PC-9 (cell line): ENCODE results near the gene FLNB. TPM values are rescaled to one million over a fixed set of nuclear protein-coding genes. Genes with fewer than 3 reads are reported as not detected.
A peak's percentile ranks its signal among the peaks of the same experiment; 100 is the strongest.

Experiments
- BruUV-seq: library from RNA; stranded (reverse); fragments of 400-500 nt; replicated peaks from 2 replicates; lab custom pipeline; 2021; lab: Mats Ljungman, UMichigan
- CTCF ChIA-PET: fragments of 300-600 bp; sonication (Branson Sonifier 250); formaldehyde crosslinking; loops from one replicate; lab custom pipeline; 2022; ENCODE audit warnings: antibody characterized with exemption; lab: Charles Lee
- POLR2A ChIA-PET: fragments of 300-600 bp; sonication (Branson Sonifier 250); formaldehyde crosslinking; loops from one replicate; lab custom pipeline; 2022; ENCODE audit warnings: antibody characterized with exemption; ENCODE audit not compliant: unreplicated experiment; lab: Charles Lee
- DNase-seq, 2 experiments: peaks; one replicate each; pipeline versions ENCODE4 v3.0.0 to v3.0.0-alpha.2; 2015 to 2022; ENCODE audit warnings: mixed read lengths in 1 of 2
- H2AFZ ChIP-seq: fragments of 200-600 bp; sonication (generic); 2 replicates; pipeline ENCODE4 v1.8.1; 2017; ENCODE audit warnings: antibody characterized with exemption
- H3F3A ChIP-seq: fragments of 200-600 bp; sonication (generic); 2 replicates; pipeline ENCODE4 v1.8.1; 2017; ENCODE audit warnings: antibody characterized with exemption, mild to moderate bottlenecking, low read depth; ENCODE audit not compliant: insufficient read depth
- H3K27ac ChIP-seq: fragments of 200-600 bp; sonication (generic); 2 replicates; pipeline ENCODE4 v1.6.1; 2016; ENCODE audit warnings: mixed run types
- H3K27me3 ChIP-seq: fragments of 200-600 bp; sonication (generic); 2 replicates; pipeline ENCODE4 v1.6.1; 2016; ENCODE audit warnings: low read depth, mixed run types; ENCODE audit not compliant: insufficient read depth
- H3K36me3 ChIP-seq: fragments of 200-600 bp; sonication (generic); 2 replicates; pipeline ENCODE4 v1.6.1; 2016; ENCODE audit warnings: low read depth, mixed run types
- H3K4me1 ChIP-seq: fragments of 200-600 bp; sonication (generic); replicated peaks from 2 replicates; pipeline ENCODE4 v1.6.1; 2016; ENCODE audit warnings: mixed run types; ENCODE audit not compliant: insufficient read depth
- H3K4me2 ChIP-seq: fragments of 200-600 bp; sonication (generic); 2 replicates; pipeline ENCODE4 v1.6.1; 2017; ENCODE audit warnings: mixed run types
- H3K4me3 ChIP-seq: fragments of 200-600 bp; sonication (generic); 2 replicates; pipeline ENCODE4 v1.6.1; 2016; ENCODE audit warnings: mixed run types
- H3K79me2 ChIP-seq: fragments of 200-600 bp; sonication (generic); 2 replicates; pipeline ENCODE4 v1.6.1; 2017; ENCODE audit warnings: low read depth, mixed run types
- H3K9me2 ChIP-seq: fragments of 200-600 bp; sonication (generic); 2 replicates; pipeline ENCODE4 v1.8.1; 2017; ENCODE audit warnings: mild to moderate bottlenecking; ENCODE audit not compliant: insufficient read depth
- H3K9me3 ChIP-seq: fragments of 200-600 bp; sonication (generic); 2 replicates; pipeline ENCODE4 v1.8.1; 2016; ENCODE audit warnings: low read depth; ENCODE audit not compliant: insufficient read depth
- H4K20me1 ChIP-seq: fragments of 200-600 bp; sonication (generic); 2 replicates; pipeline ENCODE4 v1.8.1; 2017; ENCODE audit not compliant: insufficient read depth
- EZH2 ChIP-seq: fragments of 200-600 bp; sonication (generic); IDR thresholded peaks from 2 replicates; pipeline ENCODE4 v1.8.0; 2017; ENCODE audit warnings: antibody characterized with exemption, low read depth
- intact Hi-C: fragments of 100-400 bp; cut with micrococcal nuclease; formaldehyde crosslinking; loops from one replicate; pipeline ENCODE4 v1.10.0; 2022; ENCODE audit not compliant: unreplicated experiment
- total RNA-seq: library from RNA; stranded (reverse); gene quantifications from 2 replicates; pipeline ENCODE4 v1.2.3, GENCODE V29; 2021
- TF ChIP-seq, protein P1 (sequence below): fragments of 200-600 bp; sonication (generic); conservative IDR thresholded peaks from 2 replicates; pipeline ENCODE4 v1.6.1; 2017; ENCODE audit warnings: mixed run types, antibody characterized with exemption, mild to moderate bottlenecking, moderate library complexity

FLNB gene
- total RNA-seq, 1 experiment from 2014 or later: 349 TPM

DNA sequence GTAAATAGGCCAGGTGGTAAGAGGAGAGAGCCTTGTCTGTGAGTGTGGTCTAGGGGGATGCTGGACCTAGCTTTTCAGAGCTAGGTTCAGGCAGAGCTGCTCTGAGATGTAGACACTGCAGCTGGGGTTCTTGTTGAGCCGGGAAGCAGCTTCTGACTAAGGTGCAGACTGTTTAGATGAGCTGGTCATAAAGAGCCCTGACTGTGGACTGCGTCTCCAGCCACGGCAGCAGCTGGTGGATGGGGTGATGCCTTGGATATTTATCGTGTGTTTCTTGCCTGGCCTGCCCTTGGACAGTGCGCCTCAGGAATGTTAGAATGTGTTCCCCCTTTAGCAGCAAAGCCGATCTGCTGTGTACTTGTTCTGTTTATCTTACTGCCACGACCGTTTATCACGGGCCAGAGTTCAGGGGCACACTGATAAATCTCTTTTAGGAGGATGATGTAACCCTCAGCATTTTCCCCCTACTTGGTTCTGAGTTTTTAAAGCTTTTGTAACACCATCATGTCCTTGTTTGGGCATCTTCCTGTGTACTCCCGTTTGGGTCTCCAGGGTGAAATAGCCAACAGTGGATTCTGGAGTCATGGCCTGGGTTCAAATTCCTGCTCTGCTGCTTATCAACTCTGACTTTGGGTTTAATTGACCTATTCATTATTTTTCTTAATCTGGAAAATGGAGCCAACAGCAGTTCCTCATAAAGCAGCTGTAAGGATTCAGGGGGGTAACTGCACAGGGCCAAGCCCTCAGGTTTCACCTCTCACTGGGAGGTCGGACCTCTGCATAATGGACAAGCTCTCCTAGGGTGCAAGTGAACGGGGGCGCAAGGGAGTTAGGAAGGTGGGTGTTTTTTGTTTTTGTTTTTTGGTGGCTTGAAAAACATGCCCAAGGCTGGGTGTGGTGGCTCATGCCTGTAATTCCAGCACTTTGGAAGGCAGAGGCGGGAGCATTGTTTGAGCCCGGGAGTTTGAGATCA, 51.4 kb downstream of the FLNB start:
- Histone ChIP-seq H3K36me3 (0 out of 2 replicates have a peak, but pooled peaks cover 7% of the 10 kb centered on the region), H3K27ac (peak overlapping the region; percentile 47), H3K9me2 (no peaks in the 10 kb centered on the region), H4K20me1 (peaks cover 41% of the 10 kb centered on the region), H3K4me2 (peak overlapping the region; percentile 9; the same call in 1 of the 2 replicates), H3K79me2 (peaks cover 97% of the 10 kb centered on the region), H2AFZ (no peak overlapping the region), H3K4me3 (no peak overlapping the region), H3K27me3 (no peaks in the 10 kb centered on the region), H3K9me3 (no peaks in the 10 kb centered on the region), H3F3A (peaks cover 34% of the 10 kb centered on the region; the same call in 1 of the 2 replicates), H3K4me1 (peaks cover 39% of the 10 kb centered on the region)
- DNase-seq: no peak
- no TSS peak for BruUV-seq
- ChIA-PET POLR2A (interaction anchor here (0.7 kb wide), 1 partner anchor 10 kb away, joined by 6 read pairs; no protein-coding TSS in a partner anchor), CTCF (interaction anchor here (0.6 to 0.7 kb wide), 2 partner anchors 10 to 46 kb away, joined by 3 to 8 read pairs; no protein-coding TSS in a partner anchor)
- intact Hi-C loops: loop anchor here (1.0 to 2.0 kb wide), 2 partner anchors 10 to 53 kb away; no protein-coding TSS in a partner anchor
- TF ChIP-seq, protein P1, sequence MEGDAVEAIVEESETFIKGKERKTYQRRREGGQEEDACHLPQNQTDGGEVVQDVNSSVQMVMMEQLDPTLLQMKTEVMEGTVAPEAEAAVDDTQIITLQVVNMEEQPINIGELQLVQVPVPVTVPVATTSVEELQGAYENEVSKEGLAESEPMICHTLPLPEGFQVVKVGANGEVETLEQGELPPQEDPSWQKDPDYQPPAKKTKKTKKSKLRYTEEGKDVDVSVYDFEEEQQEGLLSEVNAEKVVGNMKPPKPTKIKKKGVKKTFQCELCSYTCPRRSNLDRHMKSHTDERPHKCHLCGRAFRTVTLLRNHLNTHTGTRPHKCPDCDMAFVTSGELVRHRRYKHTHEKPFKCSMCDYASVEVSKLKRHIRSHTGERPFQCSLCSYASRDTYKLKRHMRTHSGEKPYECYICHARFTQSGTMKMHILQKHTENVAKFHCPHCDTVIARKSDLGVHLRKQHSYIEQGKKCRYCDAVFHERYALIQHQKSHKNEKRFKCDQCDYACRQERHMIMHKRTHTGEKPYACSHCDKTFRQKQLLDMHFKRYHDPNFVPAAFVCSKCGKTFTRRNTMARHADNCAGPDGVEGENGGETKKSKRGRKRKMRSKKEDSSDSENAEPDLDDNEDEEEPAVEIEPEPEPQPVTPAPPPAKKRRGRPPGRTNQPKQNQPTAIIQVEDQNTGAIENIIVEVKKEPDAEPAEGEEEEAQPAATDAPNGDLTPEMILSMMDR: no peak
- TF ChIP-seq EZH2: no peak

DNA sequence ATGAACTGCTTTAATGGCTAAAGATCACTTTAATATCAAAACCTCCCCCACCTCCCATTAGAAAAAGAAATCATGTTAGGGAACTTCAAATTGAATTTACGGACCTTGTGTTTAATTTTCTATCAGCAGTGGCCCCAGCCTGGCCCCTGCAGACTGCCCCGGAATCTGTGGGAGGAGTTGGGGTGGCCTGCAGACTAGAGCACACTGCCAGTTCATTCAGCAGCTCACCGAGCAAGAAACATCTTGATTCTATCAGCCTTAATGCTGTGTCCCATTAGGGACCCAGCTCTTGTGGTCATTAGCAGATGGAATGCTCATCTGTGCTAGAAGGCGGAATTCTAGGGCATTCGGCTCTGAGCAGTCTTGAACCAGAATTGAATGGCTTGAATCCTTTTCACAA, 54.2 kb downstream of the FLNB start:
- H3K27ac ChIP-seq: peak overlapping the region; percentile 26; the same call in 1 of the 2 replicates
- POLR2A ChIA-PET: no interaction called here
- TF ChIP-seq EZH2: no peak
- TF ChIP-seq, protein P1: no peak
- H3K36me3 ChIP-seq: 0 out of 2 replicates have a peak, but pooled peaks cover 7% of the 10 kb centered on the region
- peaks cover 27% of the 10 kb centered on the region for H3K4me1 ChIP-seq
- peaks cover 98% of the 10 kb centered on the region for H3K79me2 ChIP-seq
- CTCF ChIA-PET: no interaction called here
- no peak for DNase-seq
- intact Hi-C loops: no loop called here
- peaks cover 42% of the 10 kb centered on the region; the same call in 1 of the 2 replicates for H3F3A ChIP-seq
- no peak overlapping the region for H2AFZ ChIP-seq
- no peak overlapping the region for H3K4me2 ChIP-seq
- BruUV-seq: no TSS peak
- no peaks in the 10 kb centered on the region for H3K9me3 ChIP-seq
- H3K9me2 ChIP-seq: no peaks in the 10 kb centered on the region
- peaks cover 49% of the 10 kb centered on the region for H4K20me1 ChIP-seq
- H3K4me3 ChIP-seq: no peak overlapping the region
- H3K27me3 ChIP-seq: no peaks in the 10 kb centered on the region

DNA sequence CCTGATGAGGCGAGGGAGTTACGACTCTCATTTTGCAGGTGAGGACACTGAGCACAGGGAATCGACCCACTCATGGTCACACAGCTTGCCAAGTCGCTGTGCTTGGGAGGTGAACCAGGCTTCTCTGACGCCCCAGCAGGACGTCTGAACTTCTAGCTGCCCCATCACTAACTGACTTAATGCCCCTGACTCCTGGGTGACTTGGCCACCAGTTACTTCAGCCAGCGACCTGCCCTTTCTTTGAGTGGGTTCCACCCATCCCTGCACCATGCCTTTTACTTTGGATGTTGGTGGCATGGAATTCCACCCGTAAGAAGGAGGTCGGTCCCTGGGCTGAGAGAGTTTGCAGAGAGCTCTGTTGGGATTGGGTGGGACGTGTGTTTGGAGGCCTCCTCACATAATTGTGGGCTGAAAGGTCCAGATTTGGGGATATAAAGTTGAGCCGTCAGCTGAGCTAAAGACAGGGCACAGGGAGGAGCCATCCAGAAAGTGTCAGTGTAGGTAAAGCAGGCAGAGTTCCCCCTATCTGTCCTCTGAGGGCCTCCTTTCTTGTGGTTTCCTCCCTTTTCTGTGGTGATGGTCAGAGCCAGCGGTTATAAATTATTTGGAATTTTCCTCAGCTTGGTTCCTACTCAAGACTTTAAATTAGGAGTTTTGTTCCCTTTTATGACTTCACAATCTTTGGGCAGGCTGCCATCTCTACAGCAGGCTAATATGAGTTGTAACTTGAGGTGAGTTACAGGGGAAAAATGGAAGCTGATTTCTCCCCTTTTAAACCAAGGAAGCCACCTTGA, 55.0 kb downstream of the FLNB start:
- 0 out of 2 replicates have a peak overlapping the region, but pooled peaks have one; percentile 9 for H3K27ac ChIP-seq
- POLR2A ChIA-PET: no interaction called here
- intact Hi-C loops: no loop called here

More for the DNA sequence above, 55.0 kb downstream of the FLNB start:
- DNase-seq: no peak
- Histone ChIP-seq H3K4me2 (no peak overlapping the region), H3K27me3 (no peaks in the 10 kb centered on the region), H3K4me3 (no peak overlapping the region), H3F3A (peaks cover 36% of the 10 kb centered on the region; the same call in 1 of the 2 replicates), H4K20me1 (peaks cover 50% of the 10 kb centered on the region), H3K9me2 (no peaks in the 10 kb centered on the region), H2AFZ (no peak overlapping the region), H3K9me3 (no peaks in the 10 kb centered on the region), H3K4me1 (peaks cover 26% of the 10 kb centered on the region), H3K79me2 (peaks cover 98% of the 10 kb centered on the region), H3K36me3 (0 out of 2 replicates have a peak, but pooled peaks cover 2% of the 10 kb centered on the region)
- CTCF ChIA-PET: interaction anchor here (0.5 to 0.7 kb wide), 2 partner anchors 71 to 72 kb away, joined by 4 read pairs; no protein-coding TSS in a partner anchor
- BruUV-seq: no TSS peak
- TF ChIP-seq, protein P1: no peak
- TF ChIP-seq EZH2: no peak
